PC-9 (cell line): ENCODE data around the gene CARMIL1. TPM values are rescaled to one million over a fixed set of nuclear protein-coding genes. Genes with fewer than 3 reads are reported as not detected.
"Not testable (repeated sequence)": the region's sequence is repeated elsewhere in the genome, so short reads cannot be mapped to it uniquely, and the experiment has no call there.

Source experiments
- BruUV-seq: library from RNA; stranded (reverse); fragments of 400-500 nt; replicated peaks from 2 replicates; lab custom pipeline; 2021; lab: Mats Ljungman, UMichigan
- CTCF ChIA-PET: fragments of 300-600 bp; sonication (Branson Sonifier 250); formaldehyde crosslinking; loops from one replicate; lab custom pipeline; 2022; ENCODE audit warnings: antibody characterized with exemption; lab: Charles Lee
- POLR2A ChIA-PET: fragments of 300-600 bp; sonication (Branson Sonifier 250); formaldehyde crosslinking; loops from one replicate; lab custom pipeline; 2022; ENCODE audit warnings: antibody characterized with exemption; ENCODE audit not compliant: unreplicated experiment; lab: Charles Lee
- DNase-seq, 2 experiments: peaks; one replicate each; pipeline versions ENCODE4 v3.0.0 to v3.0.0-alpha.2; 2015 to 2022; ENCODE audit warnings: mixed read lengths in 1 of 2
- H2AFZ ChIP-seq: fragments of 200-600 bp; sonication (generic); 2 replicates; pipeline ENCODE4 v1.8.1; 2017; ENCODE audit warnings: antibody characterized with exemption
- H3F3A ChIP-seq: fragments of 200-600 bp; sonication (generic); 2 replicates; pipeline ENCODE4 v1.8.1; 2017; ENCODE audit warnings: antibody characterized with exemption, mild to moderate bottlenecking, low read depth; ENCODE audit not compliant: insufficient read depth
- H3K27ac ChIP-seq: fragments of 200-600 bp; sonication (generic); 2 replicates; pipeline ENCODE4 v1.6.1; 2016; ENCODE audit warnings: mixed run types
- H3K27me3 ChIP-seq: fragments of 200-600 bp; sonication (generic); 2 replicates; pipeline ENCODE4 v1.6.1; 2016; ENCODE audit warnings: low read depth, mixed run types; ENCODE audit not compliant: insufficient read depth
- H3K36me3 ChIP-seq: fragments of 200-600 bp; sonication (generic); 2 replicates; pipeline ENCODE4 v1.6.1; 2016; ENCODE audit warnings: low read depth, mixed run types
- H3K4me1 ChIP-seq: fragments of 200-600 bp; sonication (generic); replicated peaks from 2 replicates; pipeline ENCODE4 v1.6.1; 2016; ENCODE audit warnings: mixed run types; ENCODE audit not compliant: insufficient read depth
- H3K4me2 ChIP-seq: fragments of 200-600 bp; sonication (generic); 2 replicates; pipeline ENCODE4 v1.6.1; 2017; ENCODE audit warnings: mixed run types
- H3K4me3 ChIP-seq: fragments of 200-600 bp; sonication (generic); 2 replicates; pipeline ENCODE4 v1.6.1; 2016; ENCODE audit warnings: mixed run types
- H3K79me2 ChIP-seq: fragments of 200-600 bp; sonication (generic); 2 replicates; pipeline ENCODE4 v1.6.1; 2017; ENCODE audit warnings: low read depth, mixed run types
- H3K9me2 ChIP-seq: fragments of 200-600 bp; sonication (generic); 2 replicates; pipeline ENCODE4 v1.8.1; 2017; ENCODE audit warnings: mild to moderate bottlenecking; ENCODE audit not compliant: insufficient read depth
- H3K9me3 ChIP-seq: fragments of 200-600 bp; sonication (generic); 2 replicates; pipeline ENCODE4 v1.8.1; 2016; ENCODE audit warnings: low read depth; ENCODE audit not compliant: insufficient read depth
- H4K20me1 ChIP-seq: fragments of 200-600 bp; sonication (generic); 2 replicates; pipeline ENCODE4 v1.8.1; 2017; ENCODE audit not compliant: insufficient read depth
- CTCF ChIP-seq: fragments of 200-600 bp; sonication (generic); conservative IDR thresholded peaks from 2 replicates; pipeline ENCODE4 v1.6.1; 2017; ENCODE audit warnings: mixed run types, antibody characterized with exemption, mild to moderate bottlenecking, moderate library complexity
- EZH2 ChIP-seq: fragments of 200-600 bp; sonication (generic); IDR thresholded peaks from 2 replicates; pipeline ENCODE4 v1.8.0; 2017; ENCODE audit warnings: antibody characterized with exemption, low read depth
- intact Hi-C: fragments of 100-400 bp; cut with micrococcal nuclease; formaldehyde crosslinking; loops from one replicate; pipeline ENCODE4 v1.10.0; 2022; ENCODE audit not compliant: unreplicated experiment
- total RNA-seq: library from RNA; stranded (reverse); gene quantifications from 2 replicates; pipeline ENCODE4 v1.2.3, GENCODE V29; 2021

CARMIL1 gene
- total RNA-seq, 1 experiment from 2014 or later = 33.1 TPM

- Histone ChIP-seq H3K9me2 (no peaks in the 10 kb centered on the region), H3K4me2 (no peak overlapping the region), H3K27ac (no peak overlapping the region), H3K9me3 (no peaks in the 10 kb centered on the region), H3K36me3 (peaks cover 3% of the 10 kb centered on the region; the same call in 1 of the 2 replicates), H3K4me3 (no peak overlapping the region), H2AFZ (no peak overlapping the region), H3F3A (no peaks in the 10 kb centered on the region), H3K79me2 (no peaks in the 10 kb centered on the region), H3K27me3 (no peaks in the 10 kb centered on the region), H4K20me1 (no peaks in the 10 kb centered on the region), H3K4me1 (no peaks in the 10 kb centered on the region)
- no peak for TF ChIP-seq CTCF
- TF ChIP-seq EZH2 = no peak
- no TSS peak for BruUV-seq
- DNase-seq = no peak
- intact Hi-C loops = no loop called here
- ChIA-PET CTCF (no interaction called here), POLR2A (no interaction called here)
Measured at GRCh38 chr6:25583099-25583498, 303.9 kb downstream of the CARMIL1 start.

GRCh38 chr6:25583906-25584305, 304.7 kb downstream of the CARMIL1 start:
- CTCF ChIA-PET = no interaction called here
- Histone ChIP-seq H3F3A (no peaks in the 10 kb centered on the region), H3K79me2 (no peaks in the 10 kb centered on the region), H3K4me1 (no peaks in the 10 kb centered on the region), H3K9me2 (no peaks in the 10 kb centered on the region), H3K27ac (no peak overlapping the region), H3K4me2 (no peak overlapping the region), H4K20me1 (no peaks in the 10 kb centered on the region), H3K4me3 (no peak overlapping the region), H3K27me3 (no peaks in the 10 kb centered on the region), H3K9me3 (no peaks in the 10 kb centered on the region), H3K36me3 (peaks cover 3% of the 10 kb centered on the region; the same call in 1 of the 2 replicates), H2AFZ (no peak overlapping the region)
- intact Hi-C loops = no loop called here
- TF ChIP-seq EZH2 = no peak
- TF ChIP-seq CTCF = no peak
- POLR2A ChIA-PET = no interaction called here
- DNase-seq = no peak
- BruUV-seq = no TSS peak

DNA sequence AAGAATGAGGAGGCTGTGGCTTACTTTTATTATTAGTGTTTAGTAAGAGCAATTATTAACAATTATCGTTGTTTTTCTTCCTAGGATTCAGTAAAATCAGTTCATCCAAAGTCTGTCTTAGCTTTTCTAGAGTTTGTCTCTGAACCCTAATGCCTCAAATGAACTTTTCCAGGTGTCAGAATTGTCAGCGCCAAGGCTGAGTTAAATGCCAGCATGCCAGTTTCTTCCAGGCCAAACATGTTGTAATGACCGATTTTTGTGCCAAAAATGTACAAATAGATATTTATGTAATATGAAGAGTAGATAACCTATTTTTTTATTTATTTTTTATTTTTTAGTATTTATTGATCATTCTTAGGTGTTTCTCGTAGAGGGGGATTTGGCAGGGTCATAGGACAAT, 306.1 kb downstream of the CARMIL1 start:
- Histone ChIP-seq H2AFZ (no peak overlapping the region), H3K36me3 (peaks cover 3% of the 10 kb centered on the region; the same call in 1 of the 2 replicates), H3K9me3 (no peaks in the 10 kb centered on the region), H3K27me3 (no peaks in the 10 kb centered on the region), H3K27ac (no peak overlapping the region), H3K79me2 (no peaks in the 10 kb centered on the region), H3K9me2 (no peaks in the 10 kb centered on the region), H3K4me3 (no peak overlapping the region), H3K4me2 (no peak overlapping the region), H4K20me1 (no peaks in the 10 kb centered on the region), H3F3A (no peaks in the 10 kb centered on the region), H3K4me1 (no peaks in the 10 kb centered on the region)
- intact Hi-C loops = no loop called here
- TF ChIP-seq EZH2 (no peak), CTCF (no peak)
- POLR2A ChIA-PET = no interaction called here
- CTCF ChIA-PET = no interaction called here
- no peak for DNase-seq
- BruUV-seq = no TSS peak

DNA sequence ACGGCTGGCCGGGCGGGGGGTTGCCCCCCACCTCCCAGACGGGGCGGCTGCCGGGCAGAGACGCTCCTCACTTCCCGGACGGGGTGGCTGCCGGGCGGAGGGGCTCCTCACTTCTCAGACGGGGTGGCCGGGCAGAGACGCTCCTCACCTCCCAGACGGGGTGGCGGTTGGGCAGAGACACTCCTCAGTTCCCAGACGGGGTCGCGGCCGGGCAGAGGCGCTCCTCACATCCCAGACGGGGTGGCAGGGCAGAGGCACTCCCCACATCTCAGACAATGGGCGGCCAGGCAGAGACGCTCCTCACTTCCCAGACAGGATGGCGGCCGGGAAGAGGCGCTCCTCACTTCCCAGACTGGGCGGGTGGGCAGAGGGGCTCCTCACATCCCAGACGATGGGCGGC, 306.9 kb downstream of the CARMIL1 start:
- H3K27ac ChIP-seq, intact Hi-C loops, H3K9me2 ChIP-seq, H2AFZ ChIP-seq, H3F3A ChIP-seq, H3K4me2 ChIP-seq, H3K9me3 ChIP-seq, CTCF ChIA-PET, H3K79me2 ChIP-seq, BruUV-seq, H3K27me3 ChIP-seq, DNase-seq, H4K20me1 ChIP-seq, H3K4me1 ChIP-seq, POLR2A ChIA-PET, H3K36me3 ChIP-seq, H3K4me3 ChIP-seq: not testable (repeated sequence)
